Neural progenitor cell (in vitro differentiated cells): ENCODE measurements around the gene PSMG1. TPM values are rescaled to one million over a fixed set of nuclear protein-coding genes. Genes with fewer than 3 reads are reported as not detected.

ENCODE experiments used
- DNase-seq: peaks from one replicate; pipeline ENCODE4 v3.0.0-alpha.2; 2016; ENCODE audit warnings: low spot score
- H2AFZ ChIP-seq: fragments of 200-600 bp; sonication (generic); replicated peaks from 2 replicates; pipeline ENCODE4 v1.6.1; 2016; ENCODE audit warnings: antibody characterized with exemption
- H3F3A ChIP-seq: fragments of 200-600 bp; sonication (generic); 2 replicates; pipeline ENCODE4 v1.6.1; 2016; ENCODE audit warnings: antibody characterized with exemption, low read depth
- H3K27ac ChIP-seq: fragments of 200-600 bp; sonication (generic); 2 replicates; pipeline ENCODE4 v1.5.1; 2016; ENCODE audit warnings: mild to moderate bottlenecking
- H3K27me3 ChIP-seq: fragments of 200-600 bp; sonication (generic); 2 replicates; pipeline ENCODE4 v1.6.1; 2016; ENCODE audit warnings: mild to moderate bottlenecking, moderate library complexity
- H3K36me3 ChIP-seq: fragments of 200-600 bp; sonication (generic); 2 replicates; pipeline ENCODE4 v1.5.1; 2016
- H3K4me1 ChIP-seq: fragments of 200-600 bp; sonication (generic); 2 replicates; pipeline ENCODE4 v1.6.1; 2016; ENCODE audit warnings: mixed run types
- H3K4me2 ChIP-seq: fragments of 200-600 bp; sonication (generic); 2 replicates; pipeline ENCODE4 v1.6.1; 2016
- H3K4me3 ChIP-seq: fragments of 200-600 bp; sonication (generic); 2 replicates; pipeline ENCODE4 v1.5.1; 2016
- H3K79me2 ChIP-seq: fragments of 200-600 bp; sonication (generic); 2 replicates; pipeline ENCODE4 v1.6.1; 2016; ENCODE audit warnings: low read depth
- H3K9ac ChIP-seq: fragments of 200-600 bp; sonication (generic); 2 replicates; pipeline ENCODE4 v1.6.1; 2016
- H3K9me3 ChIP-seq: fragments of 200-600 bp; sonication (generic); 2 replicates; pipeline ENCODE4 v1.5.1; 2016; ENCODE audit warnings: low read depth
- H4K20me1 ChIP-seq: fragments of 200-600 bp; sonication (generic); 2 replicates; pipeline ENCODE4 v1.6.1; 2016; ENCODE audit warnings: low read depth
- H3K27ac Mint-ChIP-seq: 3 replicates; pipeline ENCODE4 v1.8.0; 2021; ENCODE audit warnings: mixed read lengths
- H3K27me3 Mint-ChIP-seq: 2 replicates; pipeline ENCODE4 v1.8.0; 2022; ENCODE audit warnings: low read depth, mild to moderate bottlenecking, inconsistent platforms, moderate library complexity, mixed read lengths; ENCODE audit not compliant: insufficient read depth
- H3K36me3 Mint-ChIP-seq: 3 replicates; pipeline ENCODE4 v1.8.0; 2021; ENCODE audit warnings: mixed read lengths
- H3K4me1 Mint-ChIP-seq: 3 replicates; pipeline ENCODE4 v1.8.0; 2021; ENCODE audit warnings: mixed read lengths
- H3K4me3 Mint-ChIP-seq: 3 replicates; pipeline ENCODE4 v1.8.0; 2021; ENCODE audit warnings: mild to moderate bottlenecking, moderate library complexity, mixed read lengths
- H3K9me3 Mint-ChIP-seq: 3 replicates; pipeline ENCODE4 v1.8.0; 2020; ENCODE audit warnings: mixed read lengths
- CTCF ChIP-seq: fragments of 200-600 bp; sonication (generic); IDR thresholded peaks from 2 replicates; pipeline ENCODE4 v1.5.1; 2017; ENCODE audit warnings: antibody characterized with exemption, mild to moderate bottlenecking
- EZH2 ChIP-seq: fragments of 200-600 bp; sonication (generic); IDR thresholded peaks from 2 replicates; pipeline ENCODE4 v1.6.1; 2017; ENCODE audit warnings: antibody characterized with exemption, mild to moderate bottlenecking, moderate library complexity
- EZH2phosphoT487 ChIP-seq: fragments of 200-600 bp; sonication (generic); IDR thresholded peaks from 2 replicates; pipeline ENCODE4 v1.6.1; 2017; ENCODE audit warnings: antibody characterized with exemption
- total RNA-seq: library from RNA; depleted of rRNA; stranded (reverse); fragments of >200 nt; gene quantifications from 2 replicates; pipeline ENCODE4 v1.2.3, GENCODE V29; 2015; ENCODE audit warnings: low replicate concordance

The PSMG1 gene
- total RNA-seq, 1 donor from 2014 or later = 37.5 TPM

GRCh38 chr21:39156024-39156423 lies 27.2 kb downstream of the PSMG1 start:
- peaks cover 5% of the 10 kb centered on the region for H3K27me3 Mint-ChIP-seq
- Histone ChIP-seq H3F3A (no peaks in the 10 kb centered on the region), H3K9ac (no peak overlapping the region), H3K9me3 (no peaks in the 10 kb centered on the region), H3K36me3 (no peaks in the 10 kb centered on the region), H2AFZ (no peak overlapping the region), H4K20me1 (no peaks in the 10 kb centered on the region), H3K4me2 (no peak overlapping the region), H3K4me3 (no peak overlapping the region), H3K79me2 (no peaks in the 10 kb centered on the region), H3K4me1 (no peaks in the 10 kb centered on the region), H3K27me3 (no peaks in the 10 kb centered on the region), H3K27ac (no peak overlapping the region)
- H3K9me3 Mint-ChIP-seq = peaks cover 9% of the 10 kb centered on the region
- H3K4me3 Mint-ChIP-seq = no peak overlapping the region
- TF ChIP-seq EZH2 = no peak
- TF ChIP-seq CTCF = no peak
- TF ChIP-seq EZH2phosphoT487 = no peak
- H3K36me3 Mint-ChIP-seq = peaks cover 2% of the 10 kb centered on the region
- DNase-seq = no peak
- peaks cover 3% of the 10 kb centered on the region for H3K4me1 Mint-ChIP-seq
- H3K27ac Mint-ChIP-seq = no peak overlapping the region

- peaks cover 5% of the 10 kb centered on the region for H3K27me3 Mint-ChIP-seq
- H4K20me1 ChIP-seq = no peaks in the 10 kb centered on the region
- no peak overlapping the region for H3K27ac Mint-ChIP-seq
- H2AFZ ChIP-seq = no peak overlapping the region
- no peak overlapping the region for H3K4me3 ChIP-seq
- H3F3A ChIP-seq = no peaks in the 10 kb centered on the region
- H3K27ac ChIP-seq = no peak overlapping the region
- H3K36me3 ChIP-seq = no peaks in the 10 kb centered on the region
- H3K9ac ChIP-seq = no peak overlapping the region
- no peak overlapping the region for H3K4me2 ChIP-seq
- H3K27me3 ChIP-seq = no peaks in the 10 kb centered on the region
- H3K9me3 Mint-ChIP-seq = peaks cover 9% of the 10 kb centered on the region
- no peak for DNase-seq
- H3K36me3 Mint-ChIP-seq = peaks cover 2% of the 10 kb centered on the region
- no peaks in the 10 kb centered on the region for H3K9me3 ChIP-seq
- no peaks in the 10 kb centered on the region for H3K79me2 ChIP-seq
- no peak overlapping the region for H3K4me3 Mint-ChIP-seq
- TF ChIP-seq EZH2phosphoT487 = no peak
- TF ChIP-seq EZH2 = no peak
- TF ChIP-seq CTCF = no peak
- H3K4me1 Mint-ChIP-seq = peaks cover 3% of the 10 kb centered on the region
- no peaks in the 10 kb centered on the region for H3K4me1 ChIP-seq
Observed at GRCh38 chr21:39155578-39155977, 27.7 kb downstream of the PSMG1 start.

GRCh38 chr21:39153842-39154241 lies 29.4 kb downstream of the PSMG1 start:
- Histone ChIP-seq H2AFZ (no peak overlapping the region), H3K27ac (no peak overlapping the region), H3K27me3 (no peaks in the 10 kb centered on the region), H3K9ac (no peak overlapping the region), H3K4me3 (no peak overlapping the region), H4K20me1 (no peaks in the 10 kb centered on the region), H3K9me3 (no peaks in the 10 kb centered on the region), H3K36me3 (no peaks in the 10 kb centered on the region), H3K79me2 (no peaks in the 10 kb centered on the region), H3F3A (no peaks in the 10 kb centered on the region), H3K4me2 (no peak overlapping the region), H3K4me1 (no peaks in the 10 kb centered on the region)
- H3K27me3 Mint-ChIP-seq = peaks cover 7% of the 10 kb centered on the region
- peaks cover 9% of the 10 kb centered on the region for H3K9me3 Mint-ChIP-seq
- DNase-seq = no peak
- H3K27ac Mint-ChIP-seq = no peak overlapping the region
- no peak for TF ChIP-seq CTCF
- no peak for TF ChIP-seq EZH2
- H3K36me3 Mint-ChIP-seq = peaks cover 2% of the 10 kb centered on the region
- peaks cover 3% of the 10 kb centered on the region for H3K4me1 Mint-ChIP-seq
- H3K4me3 Mint-ChIP-seq = no peak overlapping the region
